NCI-H2081 (cell line): Measurements from ENCODE around the gene ELL2.
"Not testable (repeated sequence)": the region's sequence is repeated elsewhere in the genome, so short reads cannot be mapped to it uniquely, and the experiment has no call there.

Source experiments
- DNase-seq, 2 experiments: peaks; one replicate each; lab custom pipeline; 2025; lab: John Stamatoyannopoulos, UW

Gene ELL2

DNA sequence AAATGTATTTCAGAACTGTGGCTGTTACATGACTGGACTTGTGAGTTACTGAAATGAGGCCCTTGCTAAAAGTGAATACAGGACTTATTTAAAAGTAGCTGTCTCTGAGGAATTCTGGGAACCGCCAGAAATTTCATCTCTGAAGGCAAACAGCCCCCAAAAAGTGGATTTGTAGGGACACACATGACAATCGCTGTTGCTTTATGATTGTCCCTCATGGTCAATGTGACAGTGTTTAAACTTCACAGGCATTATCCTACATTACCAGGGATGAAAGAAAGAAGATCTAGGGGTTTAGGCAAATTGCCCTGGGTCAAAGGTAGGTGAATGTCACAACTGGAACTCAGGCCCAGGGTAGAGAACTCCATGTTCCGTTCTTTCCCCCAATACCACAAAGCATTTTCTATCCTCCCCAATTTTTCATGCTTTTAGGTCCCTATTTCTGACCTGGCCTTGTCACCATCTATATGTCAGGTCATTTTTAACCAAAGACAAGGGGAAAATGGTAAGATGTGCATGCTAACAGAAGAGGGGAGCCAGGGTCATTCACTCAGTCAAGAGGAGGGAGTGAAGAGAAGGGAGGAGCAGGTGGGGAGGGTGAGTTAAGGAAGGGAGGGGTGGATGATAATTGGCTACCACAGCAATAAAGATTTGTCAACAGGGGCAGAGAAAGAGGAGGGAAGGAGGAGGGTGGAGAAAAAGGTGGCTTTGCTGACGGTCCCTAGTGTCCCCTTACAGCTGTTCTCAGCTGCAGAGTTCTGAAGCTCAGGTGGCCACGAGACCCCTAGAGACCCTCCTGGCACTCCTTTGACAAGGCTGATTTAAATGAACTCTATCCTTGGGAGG is 81.3 kb downstream of the ELL2 start:
- DNase-seq, result no peak

DNA sequence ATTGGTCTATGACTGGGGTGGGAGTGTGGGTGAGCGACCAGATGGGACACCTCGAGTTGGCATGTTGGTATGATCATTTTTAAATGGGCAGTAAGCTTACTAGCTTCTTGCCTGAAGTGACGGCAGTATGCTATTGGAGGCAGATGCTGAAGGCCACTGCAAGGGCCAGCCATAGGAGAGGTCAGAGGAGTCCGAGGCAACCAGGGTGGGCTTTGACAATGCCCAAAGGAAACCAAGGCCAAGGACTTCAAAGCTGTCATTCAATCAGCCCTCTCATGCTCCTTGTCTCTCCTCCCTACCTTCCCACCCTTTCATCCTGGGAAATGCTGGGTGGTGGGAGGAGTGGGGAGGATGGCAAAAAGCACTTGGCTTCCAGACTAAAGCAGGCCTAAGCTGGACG is 82.0 kb downstream of the ELL2 start:
- no peak for DNase-seq

DNA sequence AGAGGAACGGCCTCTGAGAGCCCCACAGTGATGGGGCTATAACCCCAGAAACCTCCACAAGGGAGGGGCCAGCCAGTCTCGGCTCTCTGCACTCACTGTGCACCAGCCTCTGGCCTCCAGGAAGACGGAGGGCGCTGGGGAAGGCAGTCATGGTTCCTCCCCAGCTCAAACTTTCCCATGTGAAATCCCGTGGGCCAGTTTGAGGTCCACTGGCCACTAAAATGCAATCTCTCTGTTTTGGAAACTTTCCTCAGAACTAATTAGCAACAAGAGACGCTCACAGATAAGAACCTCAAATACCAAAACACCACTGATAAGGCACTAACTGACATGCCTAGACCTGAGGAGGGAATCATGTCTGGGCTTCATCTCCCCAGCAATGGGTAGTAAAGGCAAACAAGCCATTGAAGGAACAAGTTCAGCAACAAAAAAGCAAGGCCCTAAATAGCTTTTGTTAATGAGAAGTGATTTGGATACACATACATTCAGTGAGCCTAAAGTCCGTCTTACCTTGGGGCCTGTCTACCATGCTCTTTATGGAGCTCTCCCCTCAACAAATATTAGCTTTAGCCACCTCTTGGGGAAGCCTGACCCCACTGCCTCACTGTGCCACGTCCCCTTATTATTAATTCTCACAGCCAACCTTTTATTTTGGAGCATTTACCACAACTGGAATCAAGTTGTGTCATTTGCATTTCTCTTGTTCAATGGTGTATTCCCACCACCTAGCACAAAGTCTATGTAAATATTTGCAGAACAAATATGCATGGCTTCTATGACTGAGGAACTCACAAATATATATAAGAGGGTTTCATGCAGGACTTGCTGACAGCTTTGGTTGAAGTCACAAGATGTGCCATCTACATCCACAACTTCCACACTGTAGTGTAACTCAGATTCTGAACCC is 83.0 kb downstream of the ELL2 start:
- no peak for DNase-seq

DNA sequence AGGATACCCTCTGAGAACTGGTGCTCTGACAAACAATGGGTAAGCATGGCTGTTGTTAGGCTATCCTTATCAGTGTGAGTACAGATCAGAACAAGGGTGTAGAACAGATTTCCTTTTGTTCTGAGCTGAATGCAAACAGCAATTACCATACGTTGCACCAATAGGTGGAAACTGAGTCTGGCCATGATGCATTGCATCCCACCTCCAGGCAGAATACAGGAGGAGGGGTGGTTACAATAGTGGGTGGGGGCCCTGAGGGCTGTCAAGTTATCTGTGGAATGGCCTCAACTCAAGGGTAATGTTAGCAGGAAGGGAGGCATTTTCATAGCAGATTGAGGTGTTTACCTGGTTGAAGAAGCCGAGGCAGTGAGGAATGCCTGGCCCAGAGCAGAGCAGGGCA is 84.9 kb downstream of the ELL2 start:
- DNase-seq, result no peak

DNA sequence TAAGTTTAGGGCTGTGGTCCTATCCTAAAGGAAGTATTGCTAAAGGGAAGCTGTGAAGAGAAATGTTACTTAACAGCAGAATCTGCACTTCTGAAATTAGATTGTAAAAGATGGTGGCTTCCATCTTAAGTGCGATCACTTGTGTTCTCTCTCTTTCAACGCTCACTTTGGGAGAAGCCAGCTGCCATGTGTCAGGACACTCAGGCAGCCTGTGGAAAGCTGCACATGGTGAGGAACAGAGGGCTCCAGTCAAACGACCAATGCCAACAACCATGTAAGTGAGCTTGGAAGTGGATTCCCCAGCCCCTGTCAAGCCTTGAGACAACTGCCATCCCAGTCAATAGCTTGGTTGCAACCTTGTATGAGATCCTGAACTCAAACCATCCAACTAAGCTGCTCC is 87.4 kb downstream of the ELL2 start:
- DNase-seq, result no peak

DNA sequence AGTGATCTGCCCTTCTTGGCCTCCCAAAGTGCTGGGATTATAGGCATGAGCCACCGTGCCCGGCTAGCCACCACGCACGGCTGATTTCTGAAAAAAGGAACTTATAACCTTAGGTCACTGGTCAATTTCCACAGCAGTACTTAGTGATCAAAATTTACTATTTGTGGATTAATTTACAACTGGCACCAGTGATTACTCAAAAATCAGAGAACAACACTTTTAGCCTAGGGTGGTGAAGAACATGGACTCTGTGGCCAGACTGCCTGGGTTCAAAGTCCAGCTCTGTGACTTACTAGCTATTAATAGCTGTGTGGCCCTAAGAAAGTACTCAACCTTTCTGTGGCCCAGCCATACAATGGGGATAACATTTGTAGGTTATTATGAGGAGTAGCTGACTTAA is 88.3 kb downstream of the ELL2 start:
- no peak for DNase-seq

DNA sequence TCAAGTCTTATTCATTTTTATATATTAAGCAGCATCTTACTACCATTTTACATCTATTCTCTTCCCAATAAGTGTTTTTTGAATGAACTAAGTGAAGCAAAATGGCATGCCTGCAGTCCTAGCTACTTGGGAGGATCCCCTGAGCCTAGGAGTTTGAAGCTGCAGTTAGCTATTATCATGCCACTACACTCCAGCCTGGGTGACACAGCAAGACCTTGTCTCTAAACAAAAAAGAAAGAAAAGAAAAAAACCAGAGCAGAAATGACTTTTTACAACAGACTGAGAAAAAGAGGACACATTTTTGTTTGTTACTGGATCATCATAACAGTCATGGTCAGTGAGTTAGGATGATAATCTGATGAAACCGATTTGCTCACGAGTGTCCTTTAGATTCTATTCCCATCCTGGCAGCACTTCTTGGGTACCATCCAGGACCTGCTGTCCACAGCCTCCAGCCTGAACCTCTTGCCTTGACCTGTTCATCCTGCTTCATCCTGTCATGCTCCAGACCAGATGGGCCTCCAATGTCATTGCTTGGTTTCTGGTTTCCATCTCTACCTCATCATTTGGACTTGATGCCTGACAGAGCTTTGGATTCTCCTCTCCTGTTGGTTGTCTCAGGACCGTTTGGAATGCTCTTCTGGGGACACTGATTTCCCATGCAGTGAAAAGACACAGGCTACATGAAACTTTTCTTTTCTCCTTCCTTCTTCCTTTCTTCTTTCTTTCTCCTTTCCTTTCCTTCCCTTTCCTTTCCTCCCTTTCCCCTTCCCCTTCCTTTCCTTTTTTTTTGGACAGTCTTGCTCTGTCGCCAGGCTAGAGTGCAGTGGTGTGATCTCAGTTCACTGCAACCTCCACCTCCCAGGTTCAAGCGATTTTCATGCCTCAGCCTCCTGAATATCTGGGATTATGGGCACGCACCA is 89.0 kb downstream of the ELL2 start:
- DNase-seq, result no peak

DNA sequence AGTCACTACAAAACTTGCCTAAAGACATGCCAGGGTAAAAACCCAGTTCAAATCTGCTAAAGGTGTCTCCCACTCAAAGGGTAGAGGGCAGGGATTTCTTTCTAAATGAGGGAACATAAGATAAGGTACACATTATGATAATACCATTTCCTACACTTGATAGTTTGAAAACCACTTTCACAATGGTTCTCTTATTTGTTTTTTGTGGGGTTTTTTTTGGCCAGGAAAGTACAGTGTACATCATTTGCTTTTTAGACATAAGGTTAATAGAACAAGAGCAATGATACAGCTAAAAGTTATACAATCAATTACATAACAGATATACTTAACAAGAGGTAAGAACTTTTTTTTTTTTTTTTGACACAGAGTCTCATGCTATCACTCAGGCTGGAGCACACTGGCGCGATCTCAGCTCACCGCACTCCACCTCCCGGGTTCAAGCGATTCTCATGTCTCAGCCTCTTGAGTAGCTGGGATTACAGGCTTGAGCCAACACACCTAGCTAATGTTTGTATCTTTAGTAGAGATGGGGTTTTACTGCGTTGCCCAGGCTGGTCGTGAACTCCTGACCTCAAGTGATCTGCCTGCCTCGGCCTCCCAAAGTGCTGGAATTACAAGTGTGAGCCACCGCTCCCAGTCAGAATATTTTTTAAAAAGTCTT is 90.4 kb downstream of the ELL2 start:
- no peak for DNase-seq

DNA sequence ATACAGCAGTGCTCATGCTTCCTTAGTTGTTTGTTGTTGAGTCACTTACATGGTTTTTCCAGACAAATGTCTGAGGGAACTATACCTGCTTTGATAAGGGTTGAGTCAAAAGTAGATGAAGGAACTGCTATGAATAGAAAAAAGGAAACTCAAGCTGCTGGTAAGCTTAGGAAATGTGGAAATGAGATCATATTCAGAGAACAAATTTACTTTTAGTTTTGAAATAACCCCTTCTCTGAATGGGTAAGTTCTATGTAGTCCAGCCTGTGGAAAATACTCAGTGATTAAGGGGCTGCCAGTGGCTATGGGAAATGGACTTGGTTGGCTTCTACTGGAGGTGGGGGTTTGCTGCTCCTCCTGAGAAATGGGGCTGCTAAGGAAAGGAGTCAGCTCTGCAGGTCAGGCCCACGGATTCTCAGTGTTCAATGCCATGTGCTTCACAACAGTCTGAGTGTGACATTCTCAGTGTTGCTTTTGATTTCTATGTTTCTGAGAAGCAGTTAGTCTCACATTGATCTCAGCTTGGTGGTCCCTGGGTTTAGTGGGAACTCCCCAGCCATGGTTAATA is 91.5 kb downstream of the ELL2 start:
- no peak for DNase-seq

DNA sequence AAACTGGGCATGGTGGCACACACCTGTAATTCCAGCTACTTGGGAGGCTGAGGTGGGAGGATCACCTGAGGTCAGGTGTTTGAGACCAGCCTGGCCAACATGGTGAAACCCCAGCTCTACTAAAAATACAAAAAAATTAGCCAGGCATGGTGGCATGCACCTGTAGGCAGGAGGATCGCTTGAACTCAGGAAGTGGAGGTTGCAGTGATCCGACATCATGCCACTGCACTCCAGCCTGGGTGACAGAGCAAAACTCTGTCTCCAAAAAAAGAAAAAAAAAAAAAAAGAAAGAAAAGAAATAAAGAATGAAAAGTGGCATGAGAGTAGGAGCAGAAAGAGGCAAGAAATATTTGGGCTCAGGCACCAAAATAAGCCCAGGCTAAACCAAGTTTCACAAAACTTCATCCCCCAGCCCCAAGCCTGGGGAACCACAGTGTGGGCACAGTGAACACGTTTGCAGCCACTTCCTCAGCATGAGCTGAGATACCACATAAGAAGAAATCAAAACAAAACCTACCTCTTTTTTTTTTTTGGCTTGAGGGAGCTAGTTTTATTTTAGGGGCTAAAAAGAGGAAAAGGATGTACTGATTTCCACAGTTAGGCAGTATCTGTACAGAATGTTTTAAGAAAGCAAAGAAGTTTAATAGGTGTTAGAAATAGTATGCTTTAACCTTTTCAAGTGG is 92.3 kb downstream of the ELL2 start:
- DNase-seq, result not testable (repeated sequence)

DNA sequence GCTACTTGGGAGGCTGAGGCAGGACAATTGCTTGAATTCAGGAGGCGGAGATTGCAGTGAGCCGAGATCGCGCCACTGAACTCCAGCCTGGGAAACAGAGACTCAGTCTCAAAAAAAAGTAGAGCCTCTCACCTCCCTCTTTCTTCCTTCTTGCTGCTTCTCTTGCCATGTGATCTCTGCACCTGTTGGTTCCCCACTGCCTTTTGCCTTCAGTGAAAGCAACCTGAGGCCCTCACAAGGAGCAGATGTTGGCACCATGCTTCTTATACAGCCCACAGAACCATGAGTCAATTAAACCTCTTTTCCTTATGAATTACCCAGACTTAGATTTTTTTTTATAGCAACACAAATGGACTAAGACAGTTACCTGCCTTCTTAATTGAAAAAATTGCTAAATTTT is 93.5 kb downstream of the ELL2 start:
- DNase-seq, result no peak

DNA sequence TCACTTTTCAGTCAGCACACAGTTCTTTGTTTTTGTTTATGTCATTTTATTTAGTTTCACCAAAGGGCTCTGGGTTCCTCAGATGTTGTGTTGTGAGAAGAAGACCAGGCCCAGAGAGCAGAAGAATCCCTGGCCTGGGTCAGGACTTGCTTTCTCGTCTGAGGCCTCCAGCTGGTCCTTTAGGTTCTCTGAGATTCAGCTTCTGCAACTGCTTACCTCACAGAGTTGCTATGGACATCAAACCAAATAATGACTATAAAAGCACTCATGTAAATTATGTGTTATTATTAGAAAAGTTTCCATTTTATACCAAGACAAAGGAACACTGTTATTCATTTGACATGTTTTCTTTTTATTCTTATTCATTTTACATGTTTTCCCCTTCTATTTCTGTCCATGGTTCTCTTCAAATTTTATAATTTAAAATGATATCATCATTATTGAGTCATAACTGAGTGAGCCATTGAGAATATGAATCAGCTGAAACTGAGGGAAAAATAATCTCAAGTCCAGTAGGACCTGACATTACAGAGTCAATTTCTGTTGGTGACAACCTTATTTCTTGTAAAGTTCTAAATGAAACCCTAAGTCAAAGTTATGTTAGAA is 95.1 kb downstream of the ELL2 start:
- DNase-seq, result no peak

DNA sequence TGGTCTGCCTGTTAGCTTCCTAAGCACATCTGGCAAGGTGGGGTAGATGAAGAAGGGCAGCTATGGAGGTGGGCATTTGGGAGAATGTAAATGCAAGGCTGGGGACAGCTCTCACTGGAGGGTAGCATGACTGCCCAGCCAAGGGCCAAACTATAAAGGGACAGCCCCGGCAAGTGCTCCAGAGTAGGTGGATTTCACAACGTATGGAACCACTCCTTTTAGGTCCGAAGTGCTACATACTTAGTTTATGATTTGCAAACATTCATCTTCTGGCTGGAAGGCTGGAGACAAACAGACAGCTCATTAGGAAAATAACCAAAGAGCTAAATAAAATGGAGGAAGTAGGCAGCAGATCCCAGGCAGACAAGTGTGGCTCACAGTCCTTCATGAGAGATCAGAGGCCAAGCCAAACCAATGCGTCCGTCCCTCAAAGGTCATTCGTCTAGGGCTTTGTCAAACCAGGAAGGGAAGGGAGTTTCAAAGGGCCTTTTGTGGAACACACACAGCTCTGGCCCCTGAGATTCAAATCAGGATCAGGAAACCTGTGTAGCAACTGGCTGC is 96.6 kb downstream of the ELL2 start:
- no peak for DNase-seq

DNA sequence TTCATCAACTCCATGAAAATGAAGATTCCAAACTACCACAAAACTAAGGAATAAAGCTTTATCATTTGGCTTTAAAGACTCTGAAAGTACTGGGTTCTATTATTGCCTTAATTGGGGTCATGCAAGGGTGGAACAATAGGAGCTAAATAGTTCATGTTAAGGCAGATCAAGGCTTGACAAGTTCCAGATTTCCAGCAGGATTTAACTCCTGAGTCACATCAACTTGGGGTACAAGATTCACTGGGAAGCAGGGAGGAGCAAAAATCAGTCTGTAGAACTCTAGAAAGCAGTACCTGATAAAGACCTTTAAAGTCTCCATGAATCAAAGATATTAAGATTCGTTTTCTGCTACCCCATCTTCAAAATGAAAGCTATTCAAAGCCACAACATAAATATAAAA is 97.2 kb downstream of the ELL2 start:
- no peak for DNase-seq

DNA sequence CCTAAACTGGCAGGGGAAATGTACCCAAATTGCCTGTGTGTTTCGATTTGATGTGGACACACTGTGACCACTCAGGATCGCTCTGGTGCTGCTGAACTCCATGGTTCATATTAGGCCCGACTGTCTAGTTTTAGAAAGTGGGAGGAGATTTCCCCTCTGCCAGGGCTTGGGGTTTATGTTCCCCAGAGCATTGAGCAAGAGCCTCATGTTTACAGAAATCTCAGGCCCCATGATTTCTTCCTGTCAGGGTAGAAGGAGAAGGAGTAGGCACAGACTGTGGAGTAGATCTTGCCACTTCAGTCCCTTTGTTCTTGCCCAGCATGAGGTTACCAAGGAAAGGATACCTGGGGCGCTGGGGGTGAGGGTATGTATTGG is 98.3 kb downstream of the ELL2 start:
- no peak for DNase-seq

DNA sequence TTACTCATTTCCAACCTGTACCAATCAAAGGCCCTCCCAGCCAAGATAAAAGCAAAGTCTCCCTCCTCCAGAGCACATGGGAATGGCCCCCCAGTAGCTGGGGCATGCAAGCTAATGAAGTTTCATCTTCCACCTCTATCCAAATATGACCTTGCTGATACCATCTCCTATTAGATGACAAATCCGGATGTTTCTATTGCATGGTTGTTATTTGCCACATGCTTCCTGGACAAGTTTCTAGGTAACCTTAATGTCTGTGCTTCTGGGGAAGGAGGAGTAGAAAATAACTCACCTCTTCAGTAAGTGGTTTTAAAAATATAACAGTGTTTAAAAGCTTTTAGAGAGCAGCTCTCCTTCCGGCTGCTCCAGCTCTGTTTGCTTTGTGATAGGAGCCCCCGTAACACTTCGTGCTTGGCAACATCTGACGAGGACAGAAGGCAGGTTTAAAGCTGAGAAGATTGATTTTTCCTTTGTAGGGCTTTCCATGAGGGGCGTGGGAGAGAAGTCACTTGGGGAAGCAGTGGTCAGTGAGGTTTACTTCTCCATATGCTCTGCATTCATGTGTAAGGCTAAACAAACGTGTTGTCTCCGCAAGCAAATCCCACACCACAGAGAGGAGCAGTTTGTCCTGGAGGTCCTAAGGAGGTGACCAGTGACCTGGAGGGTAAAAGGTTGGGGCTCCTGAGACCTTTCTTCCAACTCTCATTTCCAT is 98.8 kb downstream of the ELL2 start:
- DNase-seq, result no peak

DNA sequence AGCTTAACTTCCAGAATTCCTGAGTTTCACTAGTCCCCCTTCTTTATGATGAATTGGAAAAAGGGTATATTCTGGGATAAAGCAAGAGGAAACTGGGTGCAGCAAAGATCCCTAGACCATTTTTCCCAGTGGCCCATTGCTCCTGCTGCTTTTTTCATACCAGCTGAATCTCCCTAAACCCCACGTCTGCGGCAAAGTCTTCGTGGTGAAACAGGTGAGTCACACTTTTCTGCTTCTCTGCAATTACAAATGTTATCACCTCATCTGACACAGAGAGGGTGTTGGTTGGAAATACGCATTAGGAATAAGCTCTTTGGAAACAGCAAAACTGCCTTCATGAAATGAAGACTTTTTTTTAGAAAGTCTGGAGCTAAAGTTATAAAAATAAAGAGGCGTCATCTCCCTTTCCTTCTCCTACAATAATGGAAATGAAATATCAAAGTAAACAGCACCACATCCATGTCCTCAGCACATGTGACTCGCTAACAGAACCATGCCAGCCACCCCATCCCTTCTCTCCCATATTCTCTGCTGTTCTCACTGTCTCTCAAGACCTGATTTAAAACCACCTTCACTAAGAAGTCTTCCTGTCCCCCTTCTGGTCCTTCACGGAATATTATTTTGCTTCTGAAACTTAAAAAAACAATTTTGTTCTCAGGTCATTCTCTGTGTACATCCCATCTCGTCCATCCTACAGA is 99.6 kb downstream of the ELL2 start:
- DNase-seq, result no peak

DNA sequence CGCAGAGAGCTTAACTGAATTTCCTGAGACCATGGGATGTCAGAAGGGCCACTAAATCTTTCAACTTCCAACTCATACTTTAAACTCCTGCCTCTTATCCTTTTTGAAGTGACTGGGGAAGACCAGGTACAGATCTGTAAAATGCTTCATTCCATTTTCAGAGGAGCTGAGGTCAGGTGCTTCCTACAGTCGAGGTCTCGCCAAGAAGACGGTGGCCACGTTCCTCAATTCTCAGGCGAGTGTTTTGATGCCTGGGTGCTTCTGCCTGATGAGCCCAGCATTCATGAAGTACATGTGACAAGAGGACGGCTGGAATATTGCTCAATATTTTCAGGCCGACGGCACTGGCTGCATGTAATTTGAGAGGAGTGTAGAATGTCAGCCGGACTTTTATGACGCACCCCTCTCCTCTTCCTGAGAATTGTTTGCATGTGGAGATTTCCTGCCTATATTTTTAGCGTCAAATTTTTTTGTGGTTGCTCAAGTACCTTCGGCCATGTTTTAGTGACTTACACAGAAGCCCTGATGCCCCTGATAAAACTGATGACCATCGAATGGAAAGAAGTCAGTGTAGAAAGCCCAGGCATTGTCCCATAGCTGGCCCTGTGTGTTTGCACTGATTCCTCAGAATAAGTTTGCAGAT is 100.3 kb downstream of the ELL2 start:
- no peak for DNase-seq
